HepG2 (cell line): ENCODE measurements around the gene GRB2. TPM values are rescaled to one million over a fixed set of nuclear protein-coding genes. Genes with fewer than 3 reads are reported as not detected.
"Not testable (repeated sequence)": the region's sequence is repeated elsewhere in the genome, so short reads cannot be mapped to it uniquely, and the experiment has no call there.

ENCODE experiments used
- ATAC-seq: fragments of 200-7000 bp; cut with Tn5 transposase; 3 replicates; pipeline ENCODE4 v1.9.1; 2020; ENCODE audit warnings: mild to moderate bottlenecking, moderate library complexity
- BruUV-seq: library from RNA; stranded (reverse); fragments of 400-500 nt; replicated peaks from 2 replicates; lab custom pipeline; 2021; lab: Mats Ljungman, UMichigan
- CTCF ChIA-PET: fragments of 300-600 bp; formaldehyde crosslinking; extraction: SDS; loops from one replicate; lab custom pipeline; 2021; ENCODE audit warnings: low total read pairs, inconsistent platforms, low intra/inter-chr PET ratio; lab: Yijun Ruan, JAX
- POLR2A ChIA-PET: fragments of 350-600 bp; sonication (Branson Sonifier 250); formaldehyde crosslinking; loops from one replicate; lab custom pipeline; 2020; ENCODE audit warnings: antibody characterized with exemption, inconsistent platforms; lab: Yijun Ruan, JAX
- DNase-seq: peaks from one replicate; pipeline ENCODE4 v3.0.0-alpha.2; 2015; ENCODE audit warnings: low spot score
- FAIRE-seq: peaks from 3 replicates; lab custom pipeline; 2011; peaks lifted over from hg19 to GRCh38; lab: Jason Lieb, UNC
- H2AFZ ChIP-seq: one replicate; pipeline ENCODE4 v1.6.1; 2011; ENCODE audit warnings: low read length, inconsistent platforms
- H3K27ac ChIP-seq: fragments of 300-600 bp; 3 replicates; pipeline ENCODE4 v1.8.0; 2011; ENCODE audit warnings: mixed run types, mild to moderate bottlenecking, mixed read lengths, low read length, inconsistent platforms; ENCODE audit not compliant: insufficient read depth; ENCODE audit errors: extremely low read length
- H3K27me3 ChIP-seq, 2 experiments: fragments of 200-600 bp in 1 of 2; 2 replicates in 1 of 2; 3 replicates in 1 of 2; pipeline versions ENCODE4 v1.6.0 to v1.8.0; 2011; ENCODE audit warnings: low read length in 2 of 2, mild to moderate bottlenecking in 2 of 2, moderate library complexity in 2 of 2, inconsistent platforms in 1 of 2; ENCODE audit not compliant: insufficient read depth in 2 of 2, control insufficient read depth in 1 of 2
- H3K36me3 ChIP-seq, 2 experiments: fragments of 200-600 bp in 1 of 2; replicated peaks in 1 of 2; 2 replicates in 1 of 2; 3 replicates in 1 of 2; pipeline versions ENCODE4 v1.5.1 to v1.8.0; 2011; ENCODE audit warnings: low read length in 2 of 2, inconsistent platforms in 1 of 2; ENCODE audit not compliant: insufficient read depth in 2 of 2, control insufficient read depth in 1 of 2
- H3K4me1 ChIP-seq: 2 replicates; pipeline ENCODE4 v1.5.1; 2012; ENCODE audit warnings: low read length, inconsistent platforms; ENCODE audit not compliant: insufficient read depth
- H3K4me2 ChIP-seq: 2 replicates; pipeline ENCODE4 v1.6.0; 2011; ENCODE audit warnings: low read depth, low read length, inconsistent platforms
- H3K4me3 ChIP-seq, 3 experiments: fragments of 200-600 bp in 1 of 3; sonication (generic), shearing (Covaris generic) in 1 of 3; replicated peaks in 1 of 3; 2 replicates each; pipeline ENCODE4 v1.5.1; 2011 to 2016; ENCODE audit warnings: low read length in 3 of 3, inconsistent platforms in 2 of 3, low read depth in 2 of 3, mild to moderate bottlenecking in 2 of 3, control low read depth in 1 of 3, mixed read lengths in 1 of 3; ENCODE audit not compliant: insufficient read depth in 1 of 3
- H3K79me2 ChIP-seq: one replicate; pipeline ENCODE4 v1.6.1; 2011; ENCODE audit warnings: low read length, inconsistent platforms; ENCODE audit not compliant: insufficient read depth
- H3K9ac ChIP-seq: 2 replicates; pipeline ENCODE4 v1.6.0; 2011; ENCODE audit warnings: mild to moderate bottlenecking, low read depth, low read length, inconsistent platforms; ENCODE audit not compliant: insufficient read depth
- H3K9me3 ChIP-seq: 2 replicates; pipeline ENCODE4 v1.5.1; 2012; ENCODE audit warnings: mild to moderate bottlenecking, low read length
- H4K20me1 ChIP-seq: 2 replicates; pipeline ENCODE4 v1.6.0; 2011; ENCODE audit warnings: inconsistent platforms, mild to moderate bottlenecking, low read length, moderate library complexity; ENCODE audit not compliant: insufficient read depth
- HMG20A ChIP-seq: IDR thresholded peaks from 2 replicates; pipeline ENCODE4 v1.6.1; 2016; ENCODE audit warnings: borderline replicate concordance
- KLF9 ChIP-seq: IDR thresholded peaks from 2 replicates; pipeline ENCODE4 v1.6.1; 2016; ENCODE audit warnings: low read depth
- MTERF4 ChIP-seq: sonication (generic); formaldehyde crosslinking; IDR thresholded peaks from 2 replicates; pipeline ENCODE4 v1.8.0; 2023; ENCODE audit warnings: mild to moderate bottlenecking, missing genetic modification reagents
- NFRKB ChIP-seq: fragments of 450-650 bp; IDR thresholded peaks from 2 replicates; pipeline ENCODE4 v1.6.1; 2017
- PHF20 ChIP-seq: sonication (generic); formaldehyde crosslinking; IDR thresholded peaks from 2 replicates; pipeline ENCODE4 v1.5.0; 2020; ENCODE audit warnings: mild to moderate bottlenecking, missing genetic modification reagents
- TAF15 ChIP-seq: fragments of 200-400 bp; formaldehyde crosslinking; IDR thresholded peaks from one replicate; pipeline ENCODE4 v1.6.1; 2018; ENCODE audit warnings: mild to moderate bottlenecking, low read depth, low read length; ENCODE audit not compliant: poor library complexity, severe bottlenecking
- XRCC5 ChIP-seq: fragments of 200-400 bp; formaldehyde crosslinking; optimal IDR thresholded peaks from 2 replicates; pipeline ENCODE3; 2017; ENCODE audit warnings: mild to moderate bottlenecking, low read length
- ZNF329 ChIP-seq: sonication (generic); formaldehyde crosslinking; IDR thresholded peaks from 2 replicates; pipeline ENCODE4 v1.9.0; 2021; ENCODE audit warnings: low read depth, mild to moderate bottlenecking, missing genetic modification reagents
- ZNF512 ChIP-seq: sonication (generic); formaldehyde crosslinking; IDR thresholded peaks from 2 replicates; pipeline ENCODE4 v1.4.0; 2020; ENCODE audit warnings: mild to moderate bottlenecking, missing genetic modification reagents
- ZNF547 ChIP-seq: sonication (generic); formaldehyde crosslinking; IDR thresholded peaks from 2 replicates; pipeline ENCODE4 v1.5.1; 2020; ENCODE audit warnings: mild to moderate bottlenecking, missing genetic modification reagents
- ZNF549 ChIP-seq: sonication (generic); formaldehyde crosslinking; IDR thresholded peaks from 2 replicates; pipeline ENCODE4 v1.5.0; 2020; ENCODE audit warnings: missing genetic modification reagents
- ZNF558 ChIP-seq: sonication (generic); formaldehyde crosslinking; IDR thresholded peaks from 2 replicates; pipeline ENCODE4 v1.9.0; 2022; ENCODE audit warnings: mild to moderate bottlenecking, missing genetic modification reagents, borderline replicate concordance
- WGBS: methylation state at CpG from one replicate; pipeline ENCODE4 v1.1.6; 2017; ENCODE audit warnings: low lambda C conversion rate; 5-methylcytosine and 5-hydroxymethylcytosine counted together
- in situ Hi-C: cut with HindIII; loops from 2 replicates; pipeline ENCODE4 v1.10.0; 2017; ENCODE audit warnings: low pct_unique_long_range_greater_than_20kb; ENCODE audit not compliant: extremely low pct_ligation_motif_present
- intact Hi-C: fragments of 100-400 bp; cut with micrococcal nuclease; formaldehyde crosslinking; loops from one replicate; pipeline ENCODE4 v1.10.0; 2022; ENCODE audit not compliant: unreplicated experiment
- polyA plus RNA-seq, 8 experiments: library from polyadenylated mRNA; depleted of rRNA in 3 of 8; stranded (reverse) in 7 of 8; unstranded in 1 of 8; fragments of >200 nt; fragmentation: Illumina TruSeq in 4 of 8; extraction: Trizol in 4 of 8; gene quantifications; 2 replicates each; pipeline versions ENCODE4 v1.2.1 to v1.2.3, GENCODE V29; 2011 to 2016; ENCODE audit warnings: low read depth in 4 of 8, missing spikeins in 1 of 8, mixed read lengths in 1 of 8; ENCODE audit not compliant: insufficient read depth in 1 of 8
- total RNA-seq, 5 experiments: library from RNA; depleted of rRNA; stranded (reverse); fragments of >200 nt; fragmentation: Illumina TruSeq; extraction: Trizol; gene quantifications; 2 replicates each; pipeline ENCODE4 v1.2.3, GENCODE V29; 2016; ENCODE audit warnings: low read depth in 1 of 5

The GRB2 gene
- total and polyA plus RNA-seq, 2 of the 13 experiments (the other 11 are each of a cell fraction or from before 2014, with no cell fraction given) = 84.6 to 92.3 TPM

- TF ChIP-seq NFRKB (no peak), ZNF329 (CRISPR knock-in tag) (no peak), ZNF547 (CRISPR knock-in tag) (no peak), PHF20 (CRISPR knock-in tag) (no peak), KLF9 (no peak), ZNF558 (CRISPR knock-in tag) (no peak), ZNF512 (CRISPR knock-in tag) (no peak), HMG20A (CRISPR knock-in tag) (no peak), TAF15 (no peak), XRCC5 (no peak), MTERF4 (CRISPR knock-in tag) (no peak), ZNF549 (CRISPR knock-in tag) (no peak)
- peaks cover 18% of the 10 kb centered on the region for H4K20me1 ChIP-seq
- H3K4me3 ChIP-seq = no peak overlapping the region
- ChIA-PET POLR2A (interaction anchor here (0.7 kb wide), 1 partner anchor 47 kb away, joined by 3 read pairs; no protein-coding TSS in a partner anchor), CTCF (no interaction called here)
- H3K9me3 ChIP-seq = no peaks in the 10 kb centered on the region
- peak overlapping the region; percentile 20 for H3K27ac ChIP-seq
- peak; percentile 27 for ATAC-seq
- H3K9ac ChIP-seq = no peak overlapping the region
- intact Hi-C loops = no loop called here
- no peak overlapping the region for H3K4me2 ChIP-seq
- peaks cover 80% of the 10 kb centered on the region for H3K79me2 ChIP-seq
- WGBS = 93% methylated on average over 6 of the region's 6 CpGs
- H3K27me3 ChIP-seq = no peaks in the 10 kb centered on the region
- peak; percentile 8 for FAIRE-seq
- BruUV-seq = no TSS peak
- no peak overlapping the region for H2AFZ ChIP-seq
- 0 out of 5 replicates have a peak, but pooled peaks cover 0 to 1% of the 10 kb centered on the region in 2 experiments for H3K36me3 ChIP-seq
- in situ Hi-C loops = no loop called here
- no peak for DNase-seq
- peaks cover 80% of the 10 kb centered on the region for H3K4me1 ChIP-seq
These were observed 58.6 kb downstream of the GRB2 start for GRCh38 chr17:75346906-75347305.

GRCh38 chr17:75346368-75346767 is 59.1 kb downstream of the GRB2 start:
- intact Hi-C loops, H3K36me3 ChIP-seq, BruUV-seq, FAIRE-seq, H3K9me3 ChIP-seq, H3K9ac ChIP-seq, H2AFZ ChIP-seq, in situ Hi-C loops, H3K27ac ChIP-seq, ATAC-seq, DNase-seq, H3K27me3 ChIP-seq, CTCF ChIA-PET, H3K4me2 ChIP-seq, H3K4me3 ChIP-seq: not testable (repeated sequence)
- Histone ChIP-seq H4K20me1 (peaks cover 21% of the 10 kb centered on the region), H3K4me1 (peaks cover 81% of the 10 kb centered on the region), H3K79me2 (peaks cover 80% of the 10 kb centered on the region)
- POLR2A ChIA-PET = interaction anchor here (2.6 kb wide), 1 partner anchor 47 kb away, joined by 10 read pairs; no protein-coding TSS in a partner anchor
- WGBS = 95% methylated on average over 9 of the region's 9 CpGs
